DMS53 treated with DMSO at 0.1 percent for 48 hours (cell line): ENCODE results near the gene BTBD16.

Experiments
- DNase-seq: peaks from one replicate; lab custom pipeline; 2025; ENCODE audit not compliant: unreplicated experiment; lab: John Stamatoyannopoulos, UW

The BTBD16 gene

DNA sequence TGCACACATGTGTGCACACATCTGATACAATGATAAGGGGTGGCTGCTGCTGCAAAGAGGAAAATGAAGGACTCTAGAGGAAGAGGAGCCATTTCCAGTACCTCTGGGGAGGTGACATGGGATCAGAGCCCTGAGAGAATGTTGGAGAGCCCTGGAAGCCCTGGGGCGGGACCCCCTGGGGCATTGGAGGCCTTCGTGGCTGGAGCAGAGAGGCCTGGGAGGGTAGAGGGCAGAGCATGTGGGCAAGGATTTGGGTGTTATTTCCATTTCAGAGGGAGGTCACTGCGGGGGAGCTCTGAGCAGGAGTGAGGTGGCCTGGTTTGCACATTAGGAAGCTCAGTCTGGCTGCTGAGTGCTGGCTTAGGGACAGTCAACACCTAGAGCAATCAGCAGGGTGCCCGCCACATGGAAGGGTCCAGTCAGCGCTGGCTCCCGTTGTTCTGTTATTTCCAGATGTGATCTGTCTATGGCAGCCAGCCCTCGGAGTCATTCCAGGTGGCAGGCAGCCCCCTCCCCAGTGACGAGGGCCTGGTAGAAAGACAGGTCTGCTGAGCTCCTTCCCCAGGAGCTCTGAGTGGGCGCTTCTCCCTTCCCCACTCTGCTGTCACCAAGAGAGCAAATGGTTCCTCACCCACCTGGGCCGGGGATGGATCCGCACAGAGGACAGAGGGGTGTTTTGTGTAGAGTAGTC lies 24.1 kb upstream of the BTBD16 start:
- no peak for DNase-seq

DNA sequence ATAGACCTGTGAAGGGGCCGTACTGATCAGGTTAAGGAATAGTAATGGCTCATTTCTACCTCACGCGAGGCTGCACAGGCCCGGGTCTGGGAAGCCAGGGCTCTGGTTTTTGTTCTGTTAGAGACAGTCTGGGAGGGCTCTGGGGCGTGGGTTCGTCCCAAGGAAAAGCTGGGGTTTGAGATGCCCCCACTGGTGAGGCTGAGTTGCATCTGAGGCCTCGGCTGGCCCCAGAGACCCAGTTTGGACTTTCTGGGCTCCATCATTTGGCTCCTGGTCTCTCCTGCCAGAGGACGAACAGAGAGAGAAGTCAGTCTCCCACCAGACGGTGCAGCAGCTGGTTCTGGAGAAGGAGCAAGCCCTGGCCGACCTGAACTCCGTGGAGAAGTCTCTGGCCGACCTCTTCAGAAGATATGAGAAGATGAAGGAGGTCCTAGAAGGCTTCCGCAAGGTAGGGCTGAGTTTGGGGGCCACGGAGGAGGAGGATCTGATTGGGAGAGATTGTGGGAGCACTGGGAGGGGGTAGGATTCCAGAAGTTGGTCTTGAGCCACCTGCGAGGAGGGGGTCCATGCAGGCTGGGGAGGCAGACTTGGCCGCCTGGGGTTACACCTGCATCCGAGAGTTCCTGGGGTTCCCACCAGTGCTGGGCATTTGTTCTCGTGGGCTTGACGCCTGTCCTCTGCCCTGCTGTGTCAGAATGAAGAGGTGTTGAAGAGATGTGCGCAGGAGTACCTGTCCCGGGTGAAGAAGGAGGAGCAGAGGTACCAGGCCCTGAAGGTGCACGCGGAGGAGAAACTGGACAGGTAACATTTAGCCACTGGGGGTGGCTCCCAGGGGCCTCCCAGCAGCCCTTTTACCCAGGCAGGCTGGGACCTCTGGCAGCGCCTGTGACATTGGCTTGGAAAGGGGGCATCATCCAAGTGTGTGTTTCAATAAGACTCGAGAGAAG lies 22.5 kb upstream of the BTBD16 start:
- no peak for DNase-seq

DNA sequence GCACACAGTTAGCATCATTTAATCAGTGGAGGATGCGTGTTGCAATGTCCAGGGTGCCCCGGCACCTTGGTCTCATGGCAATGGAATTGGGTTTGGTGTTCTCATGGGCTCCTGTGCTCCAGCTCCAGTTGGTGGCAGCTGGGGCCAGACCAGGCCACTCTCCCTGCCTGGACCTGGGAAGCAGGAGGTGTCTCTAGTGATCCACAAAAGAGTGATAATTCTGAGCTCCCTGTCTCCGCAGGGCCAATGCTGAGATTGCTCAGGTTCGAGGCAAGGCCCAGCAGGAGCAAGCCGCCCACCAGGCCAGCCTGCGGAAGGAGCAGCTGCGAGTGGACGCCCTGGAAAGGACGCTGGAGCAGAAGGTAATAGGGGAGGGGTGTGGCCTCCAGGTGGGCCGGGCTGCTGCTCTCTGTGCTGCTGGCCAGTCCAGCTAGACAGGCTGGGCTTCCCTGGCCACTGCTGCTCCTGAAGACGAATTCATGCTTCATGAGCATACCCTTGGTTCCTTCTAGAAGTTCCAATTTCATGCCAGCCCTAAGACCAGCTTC lies 21.7 kb upstream of the BTBD16 start:
- no peak for DNase-seq

DNA sequence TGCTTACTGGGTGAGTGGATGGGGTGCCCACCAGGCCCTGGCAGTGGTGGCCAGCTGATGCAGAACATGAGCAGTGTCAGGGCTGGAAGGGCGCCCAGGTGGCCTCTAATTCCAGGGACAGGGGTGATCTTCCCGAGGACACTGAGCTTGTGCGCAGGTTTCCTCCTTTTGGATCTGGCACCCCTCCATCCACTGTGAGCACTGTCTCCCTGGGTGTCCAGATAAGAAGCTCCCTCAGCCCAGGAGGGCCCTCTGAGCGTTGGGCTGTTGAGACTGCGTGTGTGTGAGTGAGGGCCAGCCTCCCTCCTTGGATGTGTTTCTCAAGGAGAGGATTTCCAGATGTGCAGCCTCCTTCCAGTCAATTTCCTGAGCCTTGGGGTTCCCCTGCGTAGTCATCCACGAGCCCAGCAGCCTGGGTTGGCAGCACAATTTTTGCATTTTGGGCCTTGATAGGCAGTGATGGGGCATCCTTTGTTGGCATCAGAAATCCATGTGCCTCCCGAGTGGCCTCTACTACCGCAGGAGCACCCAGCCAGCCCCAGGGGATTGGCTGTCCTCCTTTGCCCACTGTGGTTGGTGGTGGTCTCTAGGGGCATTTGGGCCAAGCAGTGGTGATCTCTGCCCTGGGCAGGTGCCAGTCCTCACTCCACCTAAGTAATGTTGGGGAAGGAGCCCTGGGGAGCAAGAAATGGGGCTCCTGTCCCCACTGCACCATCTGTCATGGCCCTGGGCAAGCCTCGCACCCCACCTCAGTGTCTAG lies 20.9 kb upstream of the BTBD16 start:
- DNase-seq, result no peak

DNA sequence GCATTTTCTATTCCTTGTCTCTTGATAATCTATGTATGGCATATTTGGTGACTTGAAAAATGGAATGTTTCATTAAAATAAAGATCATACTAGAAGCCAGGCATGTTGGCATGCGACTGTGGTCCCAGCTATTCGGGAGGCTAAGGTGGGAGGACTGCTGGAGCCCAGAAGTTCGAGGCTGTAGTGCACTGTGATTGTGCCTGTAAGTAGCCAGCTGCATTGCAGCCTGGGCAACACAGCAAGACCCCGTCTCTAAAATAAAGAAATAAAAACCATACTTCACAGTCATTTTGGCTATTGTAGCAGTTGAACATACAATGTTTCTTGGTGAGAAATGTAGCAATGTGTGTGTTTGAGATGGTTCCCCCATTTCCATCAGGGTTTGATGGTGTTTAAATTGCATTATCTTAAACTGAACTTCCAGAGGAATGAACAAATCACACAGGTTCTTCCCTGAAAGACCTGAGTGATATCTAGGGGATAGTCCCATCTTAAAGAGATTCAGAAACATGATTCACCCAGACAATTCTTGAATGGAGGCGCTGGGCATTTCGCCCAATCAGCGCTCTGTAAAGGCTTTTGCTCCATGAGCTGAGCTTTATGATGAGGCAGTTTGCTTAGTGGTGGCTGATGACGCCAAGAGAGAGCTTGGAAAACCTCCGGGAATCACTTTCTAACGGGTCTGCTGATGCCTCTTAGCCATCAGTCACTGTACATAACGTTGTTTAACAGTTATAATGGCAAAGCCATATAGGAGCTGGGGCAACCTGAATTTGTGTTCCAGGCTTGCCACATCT lies 19.4 kb upstream of the BTBD16 start:
- DNase-seq, result no peak

DNA sequence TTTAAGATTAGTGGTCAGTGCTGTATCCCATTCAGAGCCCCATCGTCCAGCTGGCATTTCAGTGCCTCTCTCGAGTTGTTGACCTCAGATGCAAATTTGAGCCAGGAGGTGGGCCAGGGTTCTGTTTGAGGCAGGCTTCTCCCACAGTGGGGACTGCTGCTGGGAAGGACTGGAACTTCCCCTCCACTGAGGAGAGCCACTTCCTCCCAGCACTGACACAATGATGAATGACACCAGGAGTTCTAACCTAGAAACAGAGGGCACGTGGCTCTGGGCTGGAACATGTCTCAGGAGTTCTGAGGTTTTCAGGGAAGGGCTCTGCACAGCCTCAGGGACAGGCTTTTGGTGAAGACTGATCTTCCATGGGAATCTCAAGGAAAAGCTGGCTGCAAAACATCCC lies 18.3 kb upstream of the BTBD16 start:
- DNase-seq, result no peak

DNA sequence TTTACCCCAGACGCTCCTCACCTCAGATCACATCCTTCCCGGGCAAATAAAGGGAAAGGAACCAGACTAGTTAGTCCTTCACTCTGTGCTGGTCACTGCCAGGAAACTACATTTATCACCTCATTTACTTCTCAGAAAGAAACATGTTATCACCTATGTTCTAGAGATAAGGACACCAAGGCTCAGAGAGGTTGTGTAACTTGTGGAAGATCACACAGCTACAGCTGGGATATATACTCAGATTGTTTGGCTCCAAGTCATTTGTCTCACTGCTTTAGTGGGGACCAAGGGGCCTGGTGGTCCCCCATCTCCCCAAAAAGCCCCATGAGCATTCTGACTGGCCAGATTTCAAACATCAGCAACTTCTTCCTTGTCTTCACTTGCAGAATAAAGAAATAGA lies 17.5 kb upstream of the BTBD16 start:
- no peak for DNase-seq

DNA sequence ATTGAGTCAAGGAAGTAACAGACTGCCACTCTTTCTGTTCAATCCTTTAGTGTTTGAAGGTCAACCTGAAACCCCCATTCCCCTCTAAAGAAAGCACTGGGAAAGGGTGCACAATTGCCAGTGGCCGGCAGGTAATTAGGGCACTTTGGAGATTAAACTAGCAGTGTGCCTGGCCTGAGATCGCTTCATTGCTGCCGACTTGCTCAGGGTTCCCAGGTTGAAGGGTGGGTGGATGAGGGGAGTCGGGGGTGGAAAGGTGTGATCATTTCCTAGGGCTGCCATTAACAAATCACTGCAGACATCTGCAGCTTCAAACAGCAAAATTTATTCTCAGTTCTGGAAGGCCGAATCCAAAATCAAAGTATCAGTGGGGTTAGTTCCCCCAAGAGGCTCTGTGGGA lies 16.3 kb upstream of the BTBD16 start:
- DNase-seq, result no peak

DNA sequence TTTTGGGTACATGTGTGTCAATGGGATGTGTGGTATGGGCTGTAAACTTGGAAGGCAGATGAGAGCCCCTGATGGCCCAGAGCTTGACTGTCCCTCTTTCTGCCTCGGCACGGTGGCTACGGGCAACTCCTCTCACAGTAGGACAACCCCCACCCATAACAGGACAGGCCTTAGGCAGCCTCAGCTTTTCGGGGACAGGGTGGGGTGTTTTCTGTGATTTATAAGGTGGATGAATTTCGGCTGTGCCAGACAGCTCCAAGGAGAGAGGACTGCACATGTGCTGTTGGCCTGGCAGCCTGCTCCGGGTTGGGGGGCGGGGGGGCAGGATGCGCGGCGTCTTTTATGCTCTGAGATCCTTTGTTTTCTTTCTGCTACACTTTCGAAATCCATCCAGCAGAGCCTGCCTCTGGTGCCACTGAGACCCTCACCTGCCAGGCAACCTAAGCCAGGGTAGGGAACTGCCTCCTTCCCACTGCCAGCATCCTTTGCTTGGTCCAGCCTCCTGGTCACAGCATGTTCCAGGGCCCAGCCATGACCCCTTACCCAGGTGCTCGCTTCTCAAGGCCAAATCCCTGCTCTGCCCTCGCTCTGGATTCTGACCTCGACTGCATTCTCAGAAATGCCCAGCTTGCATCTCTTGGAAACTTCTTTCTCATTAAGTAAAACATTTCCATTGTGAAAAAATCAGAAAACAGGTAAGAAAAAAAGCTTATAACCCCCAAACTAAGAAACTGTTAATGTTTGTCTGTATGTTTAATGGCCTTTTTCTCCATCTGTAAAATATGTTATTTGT lies 15.4 kb upstream of the BTBD16 start:
- no peak for DNase-seq

DNA sequence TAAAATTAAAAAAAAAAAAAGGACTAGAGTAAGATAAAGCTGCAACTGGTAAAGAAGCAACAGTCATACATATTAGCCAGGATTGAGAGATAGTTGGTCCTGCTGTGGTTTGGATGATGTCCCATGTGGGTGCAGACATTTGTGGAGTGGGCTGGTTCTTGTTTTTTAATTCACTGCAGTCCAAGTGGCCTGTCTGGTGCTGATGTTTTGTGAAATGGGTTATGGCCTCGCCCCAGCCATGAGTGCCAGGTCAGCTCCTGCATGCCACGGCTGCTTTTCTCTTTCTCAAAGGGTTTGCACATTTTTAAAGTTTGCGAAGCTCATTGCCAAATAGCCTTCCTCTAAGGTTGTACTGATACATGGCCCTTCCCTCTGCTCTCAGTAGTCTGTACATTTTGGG lies 14.1 kb upstream of the BTBD16 start:
- DNase-seq, result no peak

DNA sequence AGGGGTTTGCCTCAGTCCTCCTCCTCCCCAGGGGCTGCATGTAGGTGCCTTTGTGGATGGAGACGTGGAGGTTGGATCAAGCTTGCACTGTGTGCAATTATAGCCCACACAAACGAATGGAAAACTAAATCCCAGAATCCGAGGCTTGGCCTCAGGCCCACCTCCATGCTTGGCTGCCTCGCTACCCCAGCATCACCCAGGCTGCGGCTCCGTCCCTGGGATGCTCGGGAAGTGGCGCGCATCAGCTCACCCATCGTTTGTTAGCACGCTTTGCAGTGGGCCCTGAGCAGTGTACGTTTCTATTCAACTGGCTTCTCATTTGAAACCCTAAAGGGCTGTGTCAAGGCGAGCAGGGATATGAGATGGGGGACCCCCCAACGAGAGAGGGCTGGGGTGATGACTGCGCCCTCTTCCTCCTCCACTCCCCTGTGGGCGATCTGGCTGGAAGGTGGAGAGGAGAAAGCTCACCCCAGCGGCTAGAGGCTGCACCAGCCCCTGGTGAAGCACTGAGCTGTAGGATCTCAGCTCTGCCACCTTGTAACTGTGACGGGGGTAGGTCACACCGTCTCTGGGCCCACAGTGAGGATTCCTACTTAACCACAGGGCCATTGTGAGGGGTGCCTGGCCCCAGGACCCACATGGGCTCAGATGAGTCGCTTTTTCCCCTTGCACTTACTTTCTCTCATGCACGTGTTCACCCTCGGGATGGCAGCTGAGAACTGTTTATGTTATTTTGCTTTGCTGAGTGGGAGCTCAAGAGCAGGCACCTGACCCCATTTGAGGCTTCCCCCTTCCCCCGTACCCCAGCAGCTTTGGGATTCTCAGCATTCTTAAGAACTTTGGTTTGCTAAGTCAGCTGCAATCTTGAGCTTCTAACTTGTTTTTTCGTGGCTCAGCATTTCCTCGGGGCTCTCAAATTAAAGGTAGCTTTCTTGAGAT lies 12.7 kb upstream of the BTBD16 start:
- DNase-seq, result no peak

DNA sequence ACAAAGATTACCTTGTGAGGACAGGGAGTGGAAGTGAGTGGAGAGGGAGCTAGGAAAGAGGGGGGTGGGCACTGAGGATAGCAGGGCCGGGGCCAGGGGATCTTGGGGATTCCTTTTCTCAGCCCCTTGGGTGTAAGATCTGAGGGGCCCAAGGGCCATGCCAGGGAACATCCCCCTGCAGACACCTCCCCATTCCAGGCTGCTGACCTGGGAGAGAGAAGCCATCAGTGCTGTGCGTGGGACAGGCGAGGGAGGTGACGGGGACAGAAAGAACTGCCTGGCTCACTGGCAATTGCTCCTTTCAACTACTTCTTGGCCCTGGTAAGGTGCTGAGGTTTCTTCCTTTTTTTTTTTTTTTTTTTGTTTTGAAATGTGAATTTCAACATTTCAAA lies 12.0 kb upstream of the BTBD16 start:
- DNase-seq, result no peak

DNA sequence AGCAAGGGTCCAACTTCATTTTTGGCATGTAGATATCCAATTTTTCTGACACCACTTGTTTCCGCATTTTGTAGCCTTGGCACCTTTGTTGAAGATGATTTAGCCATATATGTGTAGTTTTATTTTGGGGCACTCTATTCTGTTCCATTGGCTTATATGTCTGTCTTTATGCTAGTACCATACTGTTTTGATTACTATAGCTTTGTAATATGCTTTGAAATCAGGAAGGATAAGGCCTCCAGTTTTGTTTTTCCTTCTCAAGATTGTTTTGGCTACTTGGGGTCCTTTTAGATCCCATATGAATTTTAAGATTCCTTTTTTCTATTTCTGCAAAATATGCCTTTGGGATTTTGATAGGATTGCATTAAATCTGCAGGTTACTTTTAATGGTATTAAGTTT lies 9.5 kb upstream of the BTBD16 start:
- DNase-seq, result no peak

DNA sequence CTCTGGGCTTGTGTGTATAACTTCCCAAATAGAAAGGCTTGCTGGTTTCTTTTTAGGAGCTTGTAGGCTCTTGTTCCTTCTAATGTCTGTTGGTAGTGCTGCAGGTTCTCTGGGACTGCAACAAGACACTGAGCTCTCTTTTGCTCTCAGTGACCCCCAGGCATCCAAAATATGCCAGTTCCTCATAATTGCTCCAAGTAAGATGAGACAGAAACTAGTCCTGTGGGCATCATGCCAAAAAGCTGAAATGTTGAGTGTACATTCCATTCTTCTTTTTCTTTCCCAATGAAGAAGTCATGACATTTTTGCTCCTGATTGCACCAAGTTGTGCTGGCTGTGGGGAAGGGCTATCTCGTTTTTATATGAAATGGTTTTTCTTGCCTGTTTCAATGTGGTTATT lies 7.1 kb upstream of the BTBD16 start:
- DNase-seq, result no peak

DNA sequence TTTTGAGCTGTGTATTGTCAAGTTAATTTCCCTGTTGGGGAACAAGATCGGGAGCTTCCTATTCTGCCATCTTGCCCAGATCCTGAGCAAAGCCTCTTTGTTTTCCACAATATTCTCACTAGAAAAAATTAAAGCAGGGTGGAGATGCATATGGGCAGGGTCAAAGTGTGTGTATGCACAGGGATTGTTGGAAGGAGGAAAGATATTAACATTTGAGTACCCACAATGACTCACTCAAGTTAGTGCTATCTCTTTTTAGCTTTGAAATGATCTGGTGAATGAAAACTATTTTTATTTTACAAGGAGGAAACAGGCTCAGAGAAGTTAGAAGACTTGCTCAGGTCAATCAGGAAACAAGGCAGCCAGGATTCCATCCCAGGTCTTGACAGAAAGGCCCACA lies 6.7 kb upstream of the BTBD16 start:
- DNase-seq, result no peak

DNA sequence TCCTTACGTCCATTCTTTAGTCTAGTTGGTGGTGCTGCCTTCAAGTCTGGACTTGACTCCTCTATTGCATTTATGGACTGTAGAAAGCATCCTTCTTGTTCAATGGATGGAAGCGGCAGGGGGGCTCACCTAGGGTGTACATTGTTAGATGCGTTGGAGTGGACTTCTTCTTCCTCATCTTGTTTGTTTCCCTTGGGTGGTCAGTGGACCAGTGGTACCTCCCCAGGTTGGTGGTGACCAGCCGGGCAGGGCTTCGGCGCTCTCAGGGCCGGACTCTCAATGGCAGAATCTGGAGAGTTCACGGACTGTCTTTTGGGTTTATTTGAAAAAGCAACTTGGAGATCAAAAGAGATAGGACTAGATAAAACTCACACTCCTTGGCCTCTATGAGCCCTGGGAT lies 6.2 kb upstream of the BTBD16 start:
- no peak for DNase-seq

DNA sequence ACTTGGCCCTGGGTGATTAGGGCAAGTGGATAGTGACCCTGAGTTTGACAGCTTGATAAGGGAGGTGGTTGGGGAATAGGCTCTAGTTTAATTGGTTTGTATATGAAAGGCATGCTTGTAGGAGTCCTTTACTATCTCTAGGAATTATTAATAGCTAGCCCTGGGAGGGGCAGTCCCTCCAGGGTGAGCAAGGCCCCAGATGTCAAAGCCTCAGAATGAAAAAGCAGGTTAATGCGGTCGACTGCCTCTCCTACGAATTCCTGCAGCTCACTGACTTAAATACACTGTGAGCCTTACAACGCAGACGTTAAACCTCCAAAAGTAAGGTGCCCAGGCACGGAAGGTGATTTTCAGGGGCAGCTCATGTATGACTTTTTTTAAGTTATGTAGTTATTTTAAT lies 5.2 kb upstream of the BTBD16 start:
- DNase-seq, result no peak

DNA sequence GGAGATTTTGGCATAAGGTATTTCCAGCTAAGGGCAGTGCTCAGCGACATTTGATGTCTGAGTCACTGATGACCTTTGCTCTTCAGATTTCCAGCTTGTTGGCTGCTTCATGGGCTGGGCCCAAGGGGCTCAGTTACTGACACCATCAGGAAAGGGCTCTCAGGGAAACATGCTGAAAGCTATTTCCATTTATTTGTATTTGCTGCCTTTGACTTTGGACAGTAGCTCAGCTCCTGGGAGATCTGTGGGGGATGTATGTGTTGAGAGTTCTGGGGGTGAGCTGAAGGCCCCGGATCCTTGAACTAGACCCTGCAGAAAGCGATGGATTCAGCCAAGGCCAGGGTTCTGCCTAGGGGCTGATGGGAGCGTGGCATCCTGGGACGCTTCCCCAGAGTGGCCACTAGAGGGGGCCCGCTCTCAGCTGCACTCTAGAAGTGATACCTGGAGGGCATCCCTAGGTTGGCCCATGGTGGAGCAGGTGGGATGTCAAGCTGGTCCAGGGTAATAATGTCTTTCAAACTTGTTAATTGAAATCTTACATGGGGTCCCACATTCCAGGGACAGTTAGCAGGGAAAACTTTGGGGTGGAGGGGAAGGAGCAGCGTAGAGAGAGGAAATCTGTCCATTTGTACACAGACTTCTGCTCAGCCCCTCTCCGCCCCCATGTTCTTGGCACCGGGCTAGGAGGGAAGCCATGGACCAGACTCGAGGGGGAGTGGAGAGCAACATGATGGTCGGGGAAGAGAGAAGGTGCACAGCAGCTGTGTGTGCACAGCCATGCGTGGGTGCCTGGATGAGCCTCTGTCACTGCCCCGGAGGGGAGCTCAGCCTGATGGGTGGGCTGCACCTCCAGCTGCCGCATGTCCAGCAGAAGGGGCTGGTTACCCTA lies 3.0 kb upstream of the BTBD16 start:
- peak; percentile 31 for DNase-seq
